Measurements from ENCODE around the gene SPAG17. TPM values are rescaled to one million over a fixed set of nuclear protein-coding genes. Genes with fewer than 3 reads are reported as not detected.

Gene SPAG17
- polyA plus RNA-seq (ENCODE audit: low read depth in 6 of 6): not detected

GRCh38 chr1:118185084-118185832, at the start of gene SPAG17:
Gene SPAG17 (minus strand): TSS chr1:118185228. CDS start chr1:118185157, 71 bp downstream.
- Mint-ChIP-seq H3K27ac (peak within 1 kb of the TSS in 1 of 6 donors; percentile 93), H3K4me1 (peaks cover 4 to 11% (median 6%) of the 10 kb centered on the region in 3 donors), H3K36me3 (no peaks in the 10 kb centered on the region), H3K4me3 (peak within 1 kb of the TSS in 1 of 8 donors; percentile 10), H3K27me3 (peaks cover 6 to 23% (median 17%) of the 10 kb centered on the region in 3 donors), H3K9me3 (peaks cover 0 to 9% (median 4%) of the 10 kb centered on the region in 7 donors)
- ATAC-seq (ENCODE audit: low read depth in 2 of 2): no peak
- DNase-seq: no peak

GRCh38 chr1:118225471-118225870, 40.4 kb upstream of the SPAG17 start:
- Mint-ChIP-seq H3K27ac (peak overlapping the region in 1 of 6 donors; percentile 9), H3K36me3 (no peaks in the 10 kb centered on the region), H3K4me3 (no peak overlapping the region), H3K9me3 (peaks cover 0 to 4% (median 2%) of the 10 kb centered on the region in 7 donors), H3K4me1 (no peaks in the 10 kb centered on the region), H3K27me3 (no peaks in the 10 kb centered on the region)
- ATAC-seq (ENCODE audit: low read depth in 2 of 2) (no peak), DNase-seq (no peak)

GRCh38 chr1:118223426-118223825, 38.4 kb upstream of the SPAG17 start:
- Mint-ChIP-seq H3K27me3 (no peaks in the 10 kb centered on the region), H3K4me3 (no peak overlapping the region)
- no peak for ATAC-seq (ENCODE audit: low read depth in 2 of 2)

GRCh38 chr1:118219438-118219837, 34.4 kb upstream of the SPAG17 start:
- H3K27ac Mint-ChIP-seq: no peak overlapping the region
- H3K4me3 Mint-ChIP-seq: no peak overlapping the region

More at GRCh38 chr1:118223426-118223825, 38.4 kb upstream of the SPAG17 start:
- H3K4me1 Mint-ChIP-seq: no peaks in the 10 kb centered on the region
- peaks cover 0 to 4% (median 2%) of the 10 kb centered on the region in 7 donors for H3K9me3 Mint-ChIP-seq
- no peak overlapping the region for H3K27ac Mint-ChIP-seq
- DNase-seq: no peak
- no peaks in the 10 kb centered on the region for H3K36me3 Mint-ChIP-seq

GRCh38 chr1:118217141-118217838, 32.3 kb upstream of the SPAG17 start:
- DNase-seq: no peak
- ATAC-seq (ENCODE audit: low read depth in 2 of 2): no peak
- Mint-ChIP-seq H3K27me3 (no peaks in the 10 kb centered on the region), H3K9me3 (peaks cover 0 to 4% (median 0%) of the 10 kb centered on the region in 7 donors), H3K27ac (peak overlapping the region in 1 of 6 donors; percentile 5), H3K4me3 (no peak overlapping the region), H3K36me3 (no peaks in the 10 kb centered on the region), H3K4me1 (no peaks in the 10 kb centered on the region)

More at GRCh38 chr1:118219438-118219837, 34.4 kb upstream of the SPAG17 start:
- Mint-ChIP-seq H3K4me1 (no peaks in the 10 kb centered on the region), H3K9me3 (peaks cover 0 to 4% (median 0%) of the 10 kb centered on the region in 7 donors), H3K36me3 (no peaks in the 10 kb centered on the region), H3K27me3 (no peaks in the 10 kb centered on the region)
- ATAC-seq (ENCODE audit: low read depth in 2 of 2) (no peak), DNase-seq (no peak)

- DNase-seq: no peak
- Mint-ChIP-seq H3K27ac (no peak overlapping the region), H3K9me3 (peaks cover 0 to 5% (median 3%) of the 10 kb centered on the region in 7 donors), H3K27me3 (no peaks in the 10 kb centered on the region), H3K4me3 (no peak overlapping the region), H3K4me1 (no peaks in the 10 kb centered on the region), H3K36me3 (no peaks in the 10 kb centered on the region)
- no peak for ATAC-seq (ENCODE audit: low read depth in 2 of 2)
Measured at GRCh38 chr1:118214866-118215265, 29.8 kb upstream of the SPAG17 start.

GRCh38 chr1:118210723-118211110, 25.7 kb upstream of the SPAG17 start:
- ATAC-seq (ENCODE audit: low read depth in 2 of 2): no peak

GRCh38 chr1:118210051-118210722, 25.2 kb upstream of the SPAG17 start:
- no peaks in the 10 kb centered on the region for H3K4me1 Mint-ChIP-seq
- no peak overlapping the region for H3K4me3 Mint-ChIP-seq
- ATAC-seq (ENCODE audit: low read depth in 2 of 2) (no peak), DNase-seq (no peak)
- H3K9me3 Mint-ChIP-seq: peaks cover 0 to 5% (median 4%) of the 10 kb centered on the region in 7 donors
- H3K27ac Mint-ChIP-seq: no peak overlapping the region
- no peaks in the 10 kb centered on the region for H3K36me3 Mint-ChIP-seq
- no peaks in the 10 kb centered on the region for H3K27me3 Mint-ChIP-seq

More at GRCh38 chr1:118210723-118211110, 25.7 kb upstream of the SPAG17 start:
- no peak overlapping the region for H3K4me3 Mint-ChIP-seq
- no peaks in the 10 kb centered on the region for H3K36me3 Mint-ChIP-seq
- H3K27ac Mint-ChIP-seq: no peak overlapping the region
- H3K27me3 Mint-ChIP-seq: no peaks in the 10 kb centered on the region
- H3K9me3 Mint-ChIP-seq: peaks cover 0 to 8% (median 4%) of the 10 kb centered on the region in 7 donors
- no peaks in the 10 kb centered on the region for H3K4me1 Mint-ChIP-seq
- no peak for DNase-seq

GRCh38 chr1:118209648-118210047, 24.6 kb upstream of the SPAG17 start:
- no peaks in the 10 kb centered on the region for H3K27me3 Mint-ChIP-seq
- H3K4me1 Mint-ChIP-seq: no peaks in the 10 kb centered on the region
- H3K27ac Mint-ChIP-seq: no peak overlapping the region
- peaks cover 1 to 5% (median 4%) of the 10 kb centered on the region in 7 donors for H3K9me3 Mint-ChIP-seq
- DNase-seq: no peak
- ATAC-seq (ENCODE audit: low read depth in 2 of 2): no peak
- no peaks in the 10 kb centered on the region for H3K36me3 Mint-ChIP-seq
- no peak overlapping the region for H3K4me3 Mint-ChIP-seq

- Mint-ChIP-seq H3K27me3 (no peaks in the 10 kb centered on the region), H3K4me3 (no peak overlapping the region), H3K4me1 (no peaks in the 10 kb centered on the region), H3K27ac (no peak overlapping the region), H3K36me3 (no peaks in the 10 kb centered on the region), H3K9me3 (peaks cover 0 to 12% (median 5%) of the 10 kb centered on the region in 7 donors)
- ATAC-seq (ENCODE audit: low read depth in 2 of 2) (no peak), DNase-seq (no peak)
Measured at GRCh38 chr1:118206966-118207365, 21.9 kb upstream of the SPAG17 start.

- H3K27ac Mint-ChIP-seq: no peak overlapping the region
- no peak for DNase-seq
- no peaks in the 10 kb centered on the region for H3K36me3 Mint-ChIP-seq
- H3K27me3 Mint-ChIP-seq: no peaks in the 10 kb centered on the region
- peaks cover 0 to 19% (median 2%) of the 10 kb centered on the region in 7 donors for H3K9me3 Mint-ChIP-seq
- no peaks in the 10 kb centered on the region for H3K4me1 Mint-ChIP-seq
- no peak overlapping the region for H3K4me3 Mint-ChIP-seq
- ATAC-seq (ENCODE audit: low read depth in 2 of 2): no peak
Measured at GRCh38 chr1:118204648-118205047, 19.6 kb upstream of the SPAG17 start.

- Mint-ChIP-seq H3K27ac (no peak overlapping the region), H3K4me1 (no peaks in the 10 kb centered on the region), H3K9me3 (peaks cover 0 to 19% (median 2%) of the 10 kb centered on the region in 7 donors), H3K36me3 (no peaks in the 10 kb centered on the region), H3K4me3 (no peak overlapping the region), H3K27me3 (no peaks in the 10 kb centered on the region)
- DNase-seq (no peak), ATAC-seq (ENCODE audit: low read depth in 2 of 2) (no peak)
Measured at GRCh38 chr1:118204105-118204504, 19.1 kb upstream of the SPAG17 start.

- H3K4me3 Mint-ChIP-seq: peak overlapping the region in 1 of 8 donors; percentile 44
- no peak for DNase-seq
- ATAC-seq (ENCODE audit: low read depth in 2 of 2): no peak
- H3K4me1 Mint-ChIP-seq: no peaks in the 10 kb centered on the region
- peaks cover 0 to 17% (median 2%) of the 10 kb centered on the region in 7 donors for H3K9me3 Mint-ChIP-seq
- no peak overlapping the region for H3K27ac Mint-ChIP-seq
- no peaks in the 10 kb centered on the region for H3K36me3 Mint-ChIP-seq
- peaks cover 0 to 4% (median 0%) of the 10 kb centered on the region in 3 donors for H3K27me3 Mint-ChIP-seq
Measured at GRCh38 chr1:118202076-118202608, 17.1 kb upstream of the SPAG17 start.
